AG10803 (cell line): ENCODE results near the gene GRM3.

Experiments
- DNase-seq: peaks from one replicate; pipeline ENCODE4 v3.0.0; 2010; ENCODE audit warnings: low read depth
- H3K4me3 ChIP-seq: 2 replicates; pipeline ENCODE4 v1.5.1; 2011; ENCODE audit warnings: mild to moderate bottlenecking, low read length, control low read depth
- TF ChIP-seq, protein P1 (sequence below): conservative IDR thresholded peaks from 2 replicates; pipeline ENCODE4 v1.5.1; 2011; ENCODE audit warnings: mild to moderate bottlenecking, low read length, control low read depth, inconsistent platforms

GRM3 gene

DNA sequence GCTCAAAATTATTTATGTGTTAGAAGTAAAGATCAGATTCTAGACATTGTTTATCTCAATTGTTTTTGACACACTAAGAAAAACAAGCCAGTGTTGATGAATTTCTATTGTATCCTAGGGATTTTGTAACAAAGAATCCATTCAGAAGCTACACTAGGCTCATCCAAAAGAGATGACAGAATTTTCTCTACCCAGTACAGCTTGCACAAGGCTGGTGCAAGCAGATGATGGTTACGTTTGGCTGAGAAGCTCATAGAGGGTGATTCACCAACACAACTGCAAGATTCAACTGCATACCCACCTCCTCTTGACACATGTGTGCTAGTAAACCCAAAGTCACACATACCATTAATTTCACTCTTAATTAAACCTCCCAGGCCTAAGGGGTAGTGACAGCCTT, 20.8 kb downstream of the GRM3 start:
- TF ChIP-seq, protein P1, sequence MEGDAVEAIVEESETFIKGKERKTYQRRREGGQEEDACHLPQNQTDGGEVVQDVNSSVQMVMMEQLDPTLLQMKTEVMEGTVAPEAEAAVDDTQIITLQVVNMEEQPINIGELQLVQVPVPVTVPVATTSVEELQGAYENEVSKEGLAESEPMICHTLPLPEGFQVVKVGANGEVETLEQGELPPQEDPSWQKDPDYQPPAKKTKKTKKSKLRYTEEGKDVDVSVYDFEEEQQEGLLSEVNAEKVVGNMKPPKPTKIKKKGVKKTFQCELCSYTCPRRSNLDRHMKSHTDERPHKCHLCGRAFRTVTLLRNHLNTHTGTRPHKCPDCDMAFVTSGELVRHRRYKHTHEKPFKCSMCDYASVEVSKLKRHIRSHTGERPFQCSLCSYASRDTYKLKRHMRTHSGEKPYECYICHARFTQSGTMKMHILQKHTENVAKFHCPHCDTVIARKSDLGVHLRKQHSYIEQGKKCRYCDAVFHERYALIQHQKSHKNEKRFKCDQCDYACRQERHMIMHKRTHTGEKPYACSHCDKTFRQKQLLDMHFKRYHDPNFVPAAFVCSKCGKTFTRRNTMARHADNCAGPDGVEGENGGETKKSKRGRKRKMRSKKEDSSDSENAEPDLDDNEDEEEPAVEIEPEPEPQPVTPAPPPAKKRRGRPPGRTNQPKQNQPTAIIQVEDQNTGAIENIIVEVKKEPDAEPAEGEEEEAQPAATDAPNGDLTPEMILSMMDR = no peak
- no peak for DNase-seq
- no peak overlapping the region for H3K4me3 ChIP-seq

DNA sequence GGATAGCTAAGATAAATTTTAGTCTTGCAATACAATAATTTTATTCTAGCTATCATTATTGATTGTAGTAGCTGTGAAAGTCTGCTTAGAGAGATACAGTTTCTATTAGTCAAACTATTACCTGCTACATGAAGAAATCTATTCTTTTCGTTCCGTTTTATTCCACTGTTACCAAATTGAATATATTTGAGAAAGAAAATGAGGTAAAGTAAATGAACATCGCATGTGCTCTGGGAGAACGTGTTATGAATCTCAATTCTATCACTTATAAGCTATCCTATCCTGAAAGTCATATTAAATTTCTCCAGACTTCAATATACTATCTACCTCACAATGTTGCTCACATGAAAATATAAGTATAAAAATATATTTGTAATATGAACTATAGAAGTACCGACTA, 21.3 kb downstream of the GRM3 start:
- no peak overlapping the region for H3K4me3 ChIP-seq
- TF ChIP-seq, protein P1 = no peak
- DNase-seq = no peak

DNA sequence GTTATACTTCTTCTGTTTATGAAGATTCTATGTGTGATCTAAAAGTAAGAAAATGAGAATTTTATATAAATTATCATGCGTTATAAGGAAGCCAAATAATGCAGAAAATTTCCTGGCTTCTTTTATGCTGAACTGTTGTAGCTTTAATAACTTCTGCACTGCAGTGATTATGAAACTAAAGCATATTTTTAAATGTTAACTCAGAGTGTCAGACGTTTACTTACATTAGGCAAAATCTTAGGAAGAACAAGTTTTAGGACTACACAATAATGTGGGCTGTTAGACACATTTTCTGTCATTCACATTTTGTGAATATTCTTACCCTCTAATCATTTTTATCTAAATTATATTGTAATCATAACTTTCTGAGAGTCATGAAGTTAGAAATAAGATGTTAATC, 22.0 kb downstream of the GRM3 start:
- DNase-seq = no peak

DNA sequence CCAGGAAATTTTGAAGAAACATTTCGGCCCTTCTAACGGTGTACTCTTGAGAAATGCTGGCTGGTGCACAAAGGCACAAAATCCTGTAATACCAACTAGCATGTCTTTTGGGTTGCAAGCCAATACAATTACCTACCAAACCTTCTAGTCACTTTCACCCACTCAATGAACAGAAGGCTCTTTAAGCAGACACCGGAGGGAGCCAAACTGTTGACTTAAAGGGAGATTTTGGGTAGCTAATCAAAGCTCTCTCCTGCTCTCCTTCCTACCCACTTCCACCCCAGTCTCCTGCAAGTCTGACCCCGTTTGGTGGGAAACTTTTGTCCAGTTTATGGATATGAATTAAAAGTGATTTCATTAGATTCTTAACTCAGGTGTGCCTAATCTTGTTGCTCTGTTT, 24.0 kb downstream of the GRM3 start:
- H3K4me3 ChIP-seq = no peak overlapping the region
- DNase-seq = no peak
- TF ChIP-seq, protein P1 = no peak

More for the DNA sequence above, 22.0 kb downstream of the GRM3 start:
- no peak overlapping the region for H3K4me3 ChIP-seq
- TF ChIP-seq, protein P1 = no peak

DNA sequence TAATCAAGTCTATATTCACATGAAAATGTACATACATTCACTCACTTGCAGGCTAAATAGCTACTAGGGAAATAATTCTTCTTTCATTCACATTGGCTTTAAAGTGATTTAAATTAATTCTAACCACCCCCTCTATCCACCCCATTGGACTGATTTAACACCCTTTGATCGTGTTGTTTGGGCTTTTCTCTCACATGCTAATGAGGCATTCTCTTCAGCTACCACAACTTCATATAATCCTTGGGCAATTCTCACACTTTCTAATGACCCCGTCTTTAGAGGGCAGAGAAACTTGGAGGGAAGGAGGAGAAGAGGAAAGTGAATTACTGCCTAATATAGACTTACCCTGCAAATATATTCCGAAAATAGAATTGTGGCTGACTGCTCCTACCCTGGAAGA, 24.6 kb downstream of the GRM3 start:
- TF ChIP-seq, protein P1 = no peak
- DNase-seq = no peak
- H3K4me3 ChIP-seq = no peak overlapping the region

DNA sequence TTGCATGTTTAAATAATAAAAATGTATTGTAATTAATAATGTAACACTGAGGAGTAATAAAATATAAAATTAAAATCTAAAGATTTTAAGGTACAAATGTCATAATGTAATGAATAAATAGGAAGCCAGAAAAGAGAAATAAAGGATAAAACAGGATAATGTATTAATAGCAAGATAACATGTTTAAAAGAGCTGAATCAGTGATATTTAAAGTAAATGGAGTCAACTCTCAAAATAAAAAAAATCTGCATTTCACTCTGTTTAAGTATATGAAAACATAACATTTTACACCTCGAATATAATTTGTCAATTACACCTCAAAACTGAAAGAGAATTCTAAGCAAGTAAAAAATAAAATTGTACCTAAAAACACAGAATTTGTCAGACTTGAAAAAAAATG, 44.1 kb downstream of the GRM3 start:
- H3K4me3 ChIP-seq = no peak overlapping the region
- no peak for DNase-seq
- TF ChIP-seq, protein P1 = no peak

DNA sequence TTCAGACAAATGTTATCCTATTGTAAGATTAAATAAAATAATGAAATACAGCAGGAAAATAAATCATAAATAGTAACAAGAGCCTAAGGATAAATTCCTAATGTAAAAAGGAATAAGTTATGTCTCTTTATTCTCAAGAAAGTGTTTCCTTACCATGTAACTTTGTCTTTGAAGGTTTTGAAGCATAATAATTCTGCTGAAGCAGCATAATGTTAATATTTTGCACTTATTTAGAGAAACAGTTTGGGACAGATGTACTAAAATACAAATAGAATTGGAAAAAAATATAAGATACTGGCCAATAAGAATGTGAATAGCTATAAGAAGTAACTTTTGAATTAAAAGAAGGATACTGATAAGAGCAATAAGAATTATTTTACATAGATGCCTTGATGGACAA, 45.7 kb downstream of the GRM3 start:
- no peak for DNase-seq
- TF ChIP-seq, protein P1 = no peak
- H3K4me3 ChIP-seq = no peak overlapping the region
